Muscle layer of colon (tissue), 2 donors: ENCODE measurements around the gene PPARGC1A.

Experiments
- H3K27ac ChIP-seq: one replicate; pipeline ENCODE4 v1.7.0; 2013; ENCODE audit warnings: low read depth, mild to moderate bottlenecking, low read length, moderate library complexity
- H3K27me3 ChIP-seq, 2 donors: one replicate each; pipeline ENCODE4 v1.7.0; 2013; ENCODE audit warnings: low read length in 2 of 2, mild to moderate bottlenecking in 2 of 2; ENCODE audit not compliant: insufficient read depth in 2 of 2, control insufficient read depth in 1 of 2
- H3K36me3 ChIP-seq: one replicate; pipeline ENCODE4 v1.7.0; 2013; ENCODE audit warnings: mild to moderate bottlenecking, low read length; ENCODE audit not compliant: insufficient read depth
- H3K4me1 ChIP-seq: one replicate; pipeline ENCODE4 v1.7.0; 2013; ENCODE audit warnings: mild to moderate bottlenecking, low read length; ENCODE audit not compliant: insufficient read depth
- H3K4me3 ChIP-seq, 2 donors: one replicate each; pipeline ENCODE4 v1.7.0; 2013; ENCODE audit warnings: low read length in 2 of 2, low read depth in 1 of 2, mild to moderate bottlenecking in 1 of 2, moderate library complexity in 1 of 2
- H3K9ac ChIP-seq: one replicate; pipeline ENCODE4 v1.7.0; 2013; ENCODE audit warnings: low read length
- H3K9me3 ChIP-seq: one replicate; pipeline ENCODE4 v1.7.0; 2013; ENCODE audit warnings: mild to moderate bottlenecking, low read length
- donor health status: abdominal sarcoma.
- donor health status: Adenocarcinoma of cecum.

PPARGC1A gene

GRCh38 chr4:23856630-23857029, 33.2 kb downstream of the PPARGC1A start:
- no peaks in the 10 kb centered on the region for H3K9me3 ChIP-seq
- H3K36me3 ChIP-seq = no peaks in the 10 kb centered on the region
- H3K9ac ChIP-seq = no peak overlapping the region
- peaks cover 8% of the 10 kb centered on the region for H3K4me1 ChIP-seq
- no peak overlapping the region for H3K27ac ChIP-seq
- H3K27me3 ChIP-seq = no peaks in the 10 kb centered on the region
- H3K4me3 ChIP-seq = no peak overlapping the region

DNA sequence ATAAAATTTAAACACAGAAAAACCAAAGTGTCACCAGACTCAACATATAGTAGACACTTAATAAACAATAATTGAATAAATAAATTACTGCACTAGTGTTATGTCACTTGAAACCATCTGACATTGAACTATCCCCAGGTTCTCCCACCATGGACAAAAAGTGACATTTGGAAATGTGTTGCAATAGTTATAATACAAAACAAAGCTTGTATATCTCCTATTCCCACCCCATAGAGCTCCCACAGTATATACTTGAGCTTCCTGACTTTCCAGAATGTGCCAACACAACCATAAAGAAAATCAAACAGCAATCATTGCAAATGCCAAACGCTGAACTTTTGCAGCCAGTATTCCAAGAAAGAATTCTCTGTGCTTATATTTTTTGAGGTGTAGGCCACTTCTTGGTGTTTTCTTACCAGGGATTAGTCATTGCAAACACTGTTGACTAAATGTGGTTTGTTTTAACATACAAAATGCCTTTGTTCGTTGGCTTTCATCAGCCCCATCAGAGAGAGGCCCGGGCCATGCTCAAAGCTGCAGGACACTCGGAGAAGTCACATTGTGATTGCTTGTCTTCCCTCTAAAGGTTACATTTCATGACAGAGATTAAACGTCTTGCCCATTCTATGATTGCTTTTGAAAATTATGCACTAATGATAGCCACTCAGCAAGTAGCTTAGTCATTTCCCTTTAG, 33.8 kb downstream of the PPARGC1A start:
- Histone ChIP-seq H3K9me3 (no peaks in the 10 kb centered on the region), H3K4me1 (peaks cover 8% of the 10 kb centered on the region), H3K36me3 (no peaks in the 10 kb centered on the region), H3K27me3 (no peaks in the 10 kb centered on the region), H3K9ac (no peak overlapping the region), H3K4me3 (no peak overlapping the region), H3K27ac (no peak overlapping the region)

DNA sequence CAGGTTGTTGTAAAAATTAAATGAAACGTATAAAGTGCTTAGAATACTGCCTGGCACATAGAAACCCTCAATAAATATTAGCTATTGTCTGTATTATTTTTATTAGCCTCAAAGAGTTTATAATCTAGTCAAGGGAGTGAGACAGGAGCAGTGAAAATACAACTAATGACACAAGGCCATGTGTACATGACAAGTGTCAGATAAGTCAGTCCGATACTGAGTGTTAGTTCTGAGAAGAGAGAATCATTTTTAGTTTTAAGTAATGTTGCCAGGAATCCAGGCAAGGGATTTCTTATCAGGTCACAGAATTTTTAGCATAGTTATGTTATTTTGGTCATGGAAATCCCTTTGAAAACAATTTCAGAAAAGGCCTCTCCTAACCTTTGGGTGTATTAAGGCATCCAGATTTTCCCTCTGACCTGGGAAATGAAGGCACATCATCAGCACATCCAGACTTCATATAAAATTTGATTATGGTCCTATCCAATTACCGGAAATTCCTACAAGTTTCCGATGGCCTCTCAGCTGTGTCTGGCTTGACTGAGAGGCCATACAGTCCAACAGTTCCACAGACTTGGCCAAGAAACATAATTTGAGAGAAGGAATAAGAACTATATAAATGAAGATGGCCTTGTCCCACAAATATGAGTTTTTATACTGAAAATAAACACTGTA, 35.7 kb downstream of the PPARGC1A start:
- peaks cover 8% of the 10 kb centered on the region for H3K4me1 ChIP-seq
- no peak overlapping the region for H3K27ac ChIP-seq
- no peak overlapping the region for H3K9ac ChIP-seq
- H3K27me3 ChIP-seq = no peaks in the 10 kb centered on the region
- H3K4me3 ChIP-seq = no peak overlapping the region
- H3K9me3 ChIP-seq = no peaks in the 10 kb centered on the region
- H3K36me3 ChIP-seq = no peaks in the 10 kb centered on the region

DNA sequence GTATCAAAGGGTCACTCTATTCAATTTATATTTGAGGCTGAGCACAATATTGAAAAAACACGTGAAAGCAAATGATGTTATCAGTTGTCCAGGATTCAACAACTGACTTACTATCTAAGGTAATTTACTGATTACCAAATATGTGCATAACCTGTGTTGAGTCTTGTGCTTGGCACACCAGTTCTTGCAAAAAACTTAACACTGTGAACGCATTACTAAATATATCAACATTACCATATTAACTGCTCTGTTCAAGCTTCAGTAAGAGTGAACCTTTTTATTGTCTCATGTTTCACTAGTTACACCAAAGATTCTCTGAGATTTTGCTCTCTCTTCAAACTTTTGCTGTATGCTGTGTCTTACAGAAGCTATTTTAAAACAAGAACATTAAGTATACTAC, 38.4 kb downstream of the PPARGC1A start:
- Histone ChIP-seq H3K4me3 (no peak overlapping the region), H3K4me1 (no peaks in the 10 kb centered on the region), H3K9ac (no peak overlapping the region), H3K9me3 (no peaks in the 10 kb centered on the region), H3K27ac (no peak overlapping the region), H3K36me3 (no peaks in the 10 kb centered on the region), H3K27me3 (no peaks in the 10 kb centered on the region)

- H3K27ac ChIP-seq = no peak overlapping the region
- H3K27me3 ChIP-seq = no peaks in the 10 kb centered on the region
- no peaks in the 10 kb centered on the region for H3K4me1 ChIP-seq
- H3K4me3 ChIP-seq = no peak overlapping the region
- no peaks in the 10 kb centered on the region for H3K36me3 ChIP-seq
- H3K9me3 ChIP-seq = no peaks in the 10 kb centered on the region
- no peak overlapping the region for H3K9ac ChIP-seq
Observed at GRCh38 chr4:23847158-23847557, 42.7 kb downstream of the PPARGC1A start.

- Histone ChIP-seq H3K27me3 (no peaks in the 10 kb centered on the region), H3K9me3 (no peaks in the 10 kb centered on the region), H3K4me3 (no peak overlapping the region), H3K27ac (no peak overlapping the region), H3K4me1 (no peaks in the 10 kb centered on the region), H3K9ac (no peak overlapping the region), H3K36me3 (no peaks in the 10 kb centered on the region)
Observed at GRCh38 chr4:23844961-23845360, 44.9 kb downstream of the PPARGC1A start.

DNA sequence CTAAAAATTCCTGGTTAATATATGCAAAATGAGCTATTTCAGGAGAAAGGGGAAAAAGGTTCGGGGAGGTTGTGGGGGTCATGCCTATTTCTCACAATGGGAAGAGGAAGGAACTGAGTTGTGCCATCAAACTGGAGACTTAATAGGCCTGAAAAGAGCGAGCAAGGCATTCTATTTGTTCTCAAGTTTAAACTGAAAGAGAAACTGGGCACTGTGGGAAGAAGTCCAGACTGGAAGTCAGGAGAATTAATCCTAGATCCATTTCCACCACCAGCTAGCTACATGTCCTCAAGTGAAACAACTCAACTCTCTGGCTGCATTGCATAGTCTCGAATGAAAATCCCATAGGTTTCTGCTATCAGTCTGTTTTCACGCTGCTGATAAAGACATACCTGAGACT, 50.6 kb downstream of the PPARGC1A start:
- H3K9ac ChIP-seq = no peak overlapping the region
- H3K4me1 ChIP-seq = no peaks in the 10 kb centered on the region
- no peak overlapping the region for H3K27ac ChIP-seq
- no peaks in the 10 kb centered on the region for H3K36me3 ChIP-seq
- no peak overlapping the region for H3K4me3 ChIP-seq
- no peaks in the 10 kb centered on the region for H3K27me3 ChIP-seq
- H3K9me3 ChIP-seq = no peaks in the 10 kb centered on the region

DNA sequence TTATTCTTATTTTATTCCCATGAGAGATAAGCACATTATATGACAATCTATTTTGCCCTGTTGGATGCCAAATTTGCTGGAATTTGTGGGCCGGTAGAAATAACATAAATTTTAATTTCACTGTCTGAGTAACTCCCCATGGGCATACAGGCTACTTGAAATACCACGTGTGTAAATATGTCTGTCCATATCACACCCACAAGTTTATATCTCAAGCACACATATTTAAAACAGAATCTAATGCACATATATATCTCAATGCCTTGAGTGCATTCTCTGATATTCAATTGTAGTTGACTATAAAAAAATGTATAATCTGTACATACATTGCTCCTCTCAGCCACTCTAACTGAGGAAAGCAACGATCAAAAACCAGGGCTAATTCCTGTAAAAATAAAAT, 51.2 kb downstream of the PPARGC1A start:
- Histone ChIP-seq H3K27ac (no peak overlapping the region), H3K36me3 (no peaks in the 10 kb centered on the region)

GRCh38 chr4:23838131-23838530, 51.7 kb downstream of the PPARGC1A start:
- H3K27ac ChIP-seq = no peak overlapping the region
- no peak overlapping the region for H3K9ac ChIP-seq
- no peak overlapping the region for H3K4me3 ChIP-seq
- no peaks in the 10 kb centered on the region for H3K27me3 ChIP-seq
- H3K4me1 ChIP-seq = no peaks in the 10 kb centered on the region
- no peaks in the 10 kb centered on the region for H3K9me3 ChIP-seq
- H3K36me3 ChIP-seq = no peaks in the 10 kb centered on the region

More for the DNA sequence above, 51.2 kb downstream of the PPARGC1A start:
- no peak overlapping the region for H3K9ac ChIP-seq
- H3K9me3 ChIP-seq = no peaks in the 10 kb centered on the region
- no peaks in the 10 kb centered on the region for H3K4me1 ChIP-seq
- H3K4me3 ChIP-seq = no peak overlapping the region
- H3K27me3 ChIP-seq = no peaks in the 10 kb centered on the region

- Histone ChIP-seq H3K4me3 (no peak overlapping the region), H3K9me3 (no peaks in the 10 kb centered on the region), H3K27ac (no peak overlapping the region), H3K4me1 (no peaks in the 10 kb centered on the region), H3K27me3 (no peaks in the 10 kb centered on the region), H3K9ac (no peak overlapping the region), H3K36me3 (no peaks in the 10 kb centered on the region)
Observed at GRCh38 chr4:23837371-23837770, 52.5 kb downstream of the PPARGC1A start.

- no peak overlapping the region for H3K27ac ChIP-seq
Observed at GRCh38 chr4:23835774-23836478, 53.9 kb downstream of the PPARGC1A start.

More at GRCh38 chr4:23835774-23836478, 53.9 kb downstream of the PPARGC1A start:
- no peaks in the 10 kb centered on the region for H3K36me3 ChIP-seq
- no peak overlapping the region for H3K9ac ChIP-seq
- no peaks in the 10 kb centered on the region for H3K9me3 ChIP-seq
- no peaks in the 10 kb centered on the region for H3K4me1 ChIP-seq
- no peaks in the 10 kb centered on the region for H3K27me3 ChIP-seq
- no peak overlapping the region for H3K4me3 ChIP-seq
